HL-60 (cell line): ENCODE data around the gene IQCH.

Source experiments
- POLR2AphosphoS5 ChIP-seq: IDR thresholded peaks from 2 replicates; pipeline ENCODE4 v1.6.1; 2012; ENCODE audit warnings: low read depth
- TF ChIP-seq, protein P1 (sequence below): IDR thresholded peaks from one replicate; pipeline ENCODE4 v1.5.1; 2011; ENCODE audit warnings: low read length, control low read depth, inconsistent platforms; ENCODE audit not compliant: insufficient read depth

DNA sequence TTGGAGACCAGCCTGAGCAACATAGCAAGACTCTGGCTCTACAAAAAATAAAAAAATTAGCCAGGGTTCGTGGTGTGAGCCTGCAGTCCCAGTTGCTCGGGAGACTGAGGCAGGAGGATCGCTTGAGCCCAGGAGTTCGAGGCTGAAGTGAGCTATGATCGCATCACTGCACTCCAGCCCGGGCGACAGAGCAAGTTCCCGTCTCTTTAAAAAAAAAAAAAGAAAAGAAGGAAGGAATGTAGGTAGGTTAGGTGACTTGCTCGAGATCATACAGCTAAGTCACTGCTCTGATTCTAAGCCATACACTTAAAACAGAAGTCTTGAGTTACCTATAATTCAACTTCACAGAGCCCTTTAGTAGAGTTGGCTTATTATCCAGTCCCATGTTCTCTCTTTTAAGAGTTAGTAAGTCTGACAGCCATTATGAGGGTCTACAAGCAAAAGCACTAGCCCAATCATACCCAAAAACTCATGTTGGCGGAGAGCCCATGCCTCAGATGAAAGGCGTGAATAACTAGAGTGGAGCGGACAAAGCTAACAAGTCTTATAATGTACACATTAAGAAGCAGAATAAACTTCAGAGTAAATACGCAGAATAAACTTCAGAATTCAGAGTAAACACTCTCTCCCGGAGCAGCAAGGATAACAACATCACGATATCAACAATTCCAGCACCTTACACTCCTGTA, 893 bp upstream of the IQCH start:
- TF ChIP-seq, protein P1, sequence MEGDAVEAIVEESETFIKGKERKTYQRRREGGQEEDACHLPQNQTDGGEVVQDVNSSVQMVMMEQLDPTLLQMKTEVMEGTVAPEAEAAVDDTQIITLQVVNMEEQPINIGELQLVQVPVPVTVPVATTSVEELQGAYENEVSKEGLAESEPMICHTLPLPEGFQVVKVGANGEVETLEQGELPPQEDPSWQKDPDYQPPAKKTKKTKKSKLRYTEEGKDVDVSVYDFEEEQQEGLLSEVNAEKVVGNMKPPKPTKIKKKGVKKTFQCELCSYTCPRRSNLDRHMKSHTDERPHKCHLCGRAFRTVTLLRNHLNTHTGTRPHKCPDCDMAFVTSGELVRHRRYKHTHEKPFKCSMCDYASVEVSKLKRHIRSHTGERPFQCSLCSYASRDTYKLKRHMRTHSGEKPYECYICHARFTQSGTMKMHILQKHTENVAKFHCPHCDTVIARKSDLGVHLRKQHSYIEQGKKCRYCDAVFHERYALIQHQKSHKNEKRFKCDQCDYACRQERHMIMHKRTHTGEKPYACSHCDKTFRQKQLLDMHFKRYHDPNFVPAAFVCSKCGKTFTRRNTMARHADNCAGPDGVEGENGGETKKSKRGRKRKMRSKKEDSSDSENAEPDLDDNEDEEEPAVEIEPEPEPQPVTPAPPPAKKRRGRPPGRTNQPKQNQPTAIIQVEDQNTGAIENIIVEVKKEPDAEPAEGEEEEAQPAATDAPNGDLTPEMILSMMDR, result no peak
- no peak for TF ChIP-seq POLR2AphosphoS5
